ENCODE data around the gene MAJIN.

The MAJIN gene

GRCh38 chr11:64911689-64912088 lies 60.2 kb downstream of the MAJIN start:
- no peak for DNase-seq (ENCODE audit: low read depth)

GRCh38 chr11:64911142-64911541 lies 60.8 kb downstream of the MAJIN start:
- no peak for DNase-seq (ENCODE audit: low read depth)

- no peak for DNase-seq (ENCODE audit: low read depth)
These were observed 61.3 kb downstream of the MAJIN start for GRCh38 chr11:64910451-64911093.

- DNase-seq (ENCODE audit: low read depth), result no peak
These were observed 62.1 kb downstream of the MAJIN start for GRCh38 chr11:64909653-64910343.

GRCh38 chr11:64908766-64909165 lies 63.1 kb downstream of the MAJIN start:
- no peak for DNase-seq (ENCODE audit: low read depth)

- no peak for DNase-seq (ENCODE audit: low read depth)
These were observed 65.6 kb downstream of the MAJIN start for GRCh38 chr11:64906314-64906635.

GRCh38 chr11:64905516-64906313 lies 66.2 kb downstream of the MAJIN start:
- no peak for DNase-seq (ENCODE audit: low read depth)

- no peak for DNase-seq (ENCODE audit: low read depth)
These were observed 68.5 kb downstream of the MAJIN start for GRCh38 chr11:64903291-64903833.

- DNase-seq (ENCODE audit: low read depth), result no peak
These were observed 69.6 kb downstream of the MAJIN start for GRCh38 chr11:64902102-64902900.

GRCh38 chr11:64900774-64901173 lies 71.1 kb downstream of the MAJIN start:
- DNase-seq (ENCODE audit: low read depth), result no peak

- DNase-seq (ENCODE audit: low read depth), result no peak
These were observed 71.6 kb downstream of the MAJIN start for GRCh38 chr11:64900263-64900678.

GRCh38 chr11:64898541-64898940 lies 73.4 kb downstream of the MAJIN start:
- no peak for DNase-seq (ENCODE audit: low read depth)

- no peak for DNase-seq (ENCODE audit: low read depth)
These were observed 73.8 kb downstream of the MAJIN start for GRCh38 chr11:64898076-64898445.

- DNase-seq (ENCODE audit: low read depth), result no peak
These were observed 74.4 kb downstream of the MAJIN start for GRCh38 chr11:64897381-64898075.

- DNase-seq (ENCODE audit: low read depth), result no peak
These were observed 75.4 kb downstream of the MAJIN start for GRCh38 chr11:64896448-64897022.

GRCh38 chr11:64894812-64895452 lies 77.0 kb downstream of the MAJIN start:
- no peak for DNase-seq (ENCODE audit: low read depth)

- peak; percentile 52 for DNase-seq (ENCODE audit: low read depth)
These were observed 77.7 kb downstream of the MAJIN start for GRCh38 chr11:64894070-64894811.

GRCh38 chr11:64893194-64894069 lies 78.5 kb downstream of the MAJIN start:
- no peak for DNase-seq (ENCODE audit: low read depth)

GRCh38 chr11:64892838-64893193 lies 79.1 kb downstream of the MAJIN start:
- no peak for DNase-seq (ENCODE audit: low read depth)
